ENCODE measurements around the gene SAMD4B.

The SAMD4B gene

DNA sequence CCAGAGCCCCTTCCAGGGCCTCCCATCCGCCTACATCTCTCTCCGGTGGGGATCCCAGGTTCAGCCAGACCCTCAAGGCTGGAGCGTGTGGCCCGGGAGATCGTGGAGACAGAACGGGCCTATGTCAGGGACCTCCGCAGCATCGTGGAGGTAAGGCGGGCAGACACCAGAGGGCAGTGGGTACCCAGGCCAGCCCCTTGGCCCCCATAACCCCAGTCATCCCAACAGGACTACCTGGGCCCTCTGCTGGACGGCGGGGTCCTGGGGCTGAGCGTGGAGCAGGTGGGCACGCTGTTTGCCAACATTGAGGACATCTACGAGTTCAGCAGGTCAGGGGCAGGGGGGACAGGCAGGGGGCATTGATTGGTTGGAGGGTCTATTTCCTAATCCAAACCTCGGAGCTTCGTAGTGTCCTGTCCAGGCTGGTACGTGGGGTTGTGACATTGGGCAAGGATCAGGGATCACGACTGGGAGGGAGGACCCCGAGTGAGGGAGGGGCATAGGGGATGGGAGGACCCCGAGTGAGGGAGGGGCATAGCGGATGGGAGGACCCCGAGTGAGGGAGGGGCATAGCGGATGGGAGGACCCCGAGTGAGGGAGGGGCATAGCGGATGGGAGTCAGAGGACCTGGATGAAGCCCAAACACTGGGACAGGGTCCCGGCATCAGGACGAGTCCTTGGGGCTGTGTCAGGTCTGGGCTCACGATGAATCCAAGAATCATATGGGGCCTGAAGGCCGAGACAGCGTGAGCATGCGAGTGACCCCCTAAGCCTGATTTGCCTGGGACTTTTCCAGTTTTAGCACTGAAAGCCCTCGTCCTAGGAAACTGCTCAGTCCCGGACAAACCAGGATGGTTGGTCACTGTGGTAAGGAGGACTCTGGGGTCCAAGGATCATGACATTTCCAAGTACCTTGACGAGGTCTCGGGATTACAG, 73.2 kb downstream of the SAMD4B start:
- Histone ChIP-seq H3K4me3 (ENCODE audit: low read depth, low read length) (peak overlapping the region; percentile 91), H3K27me3 (replicated peaks) (no peaks in the 10 kb centered on the region), H3K36me3 (replicated peaks) (peaks cover 43% of the 10 kb centered on the region), H3K27ac (no peak overlapping the region)
- TF ChIP-seq, protein P1, sequence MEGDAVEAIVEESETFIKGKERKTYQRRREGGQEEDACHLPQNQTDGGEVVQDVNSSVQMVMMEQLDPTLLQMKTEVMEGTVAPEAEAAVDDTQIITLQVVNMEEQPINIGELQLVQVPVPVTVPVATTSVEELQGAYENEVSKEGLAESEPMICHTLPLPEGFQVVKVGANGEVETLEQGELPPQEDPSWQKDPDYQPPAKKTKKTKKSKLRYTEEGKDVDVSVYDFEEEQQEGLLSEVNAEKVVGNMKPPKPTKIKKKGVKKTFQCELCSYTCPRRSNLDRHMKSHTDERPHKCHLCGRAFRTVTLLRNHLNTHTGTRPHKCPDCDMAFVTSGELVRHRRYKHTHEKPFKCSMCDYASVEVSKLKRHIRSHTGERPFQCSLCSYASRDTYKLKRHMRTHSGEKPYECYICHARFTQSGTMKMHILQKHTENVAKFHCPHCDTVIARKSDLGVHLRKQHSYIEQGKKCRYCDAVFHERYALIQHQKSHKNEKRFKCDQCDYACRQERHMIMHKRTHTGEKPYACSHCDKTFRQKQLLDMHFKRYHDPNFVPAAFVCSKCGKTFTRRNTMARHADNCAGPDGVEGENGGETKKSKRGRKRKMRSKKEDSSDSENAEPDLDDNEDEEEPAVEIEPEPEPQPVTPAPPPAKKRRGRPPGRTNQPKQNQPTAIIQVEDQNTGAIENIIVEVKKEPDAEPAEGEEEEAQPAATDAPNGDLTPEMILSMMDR (IDR thresholded peaks at IDR 0.05; ENCODE audit: low read depth, low read length, missing control alignments): peak; percentile 32
- no peak for DNase-seq
- in situ Hi-C loops (cut with HindIII; ENCODE audit: low pct_ligation_motif_present, low sequenced_read_pairs): no loop called here

DNA sequence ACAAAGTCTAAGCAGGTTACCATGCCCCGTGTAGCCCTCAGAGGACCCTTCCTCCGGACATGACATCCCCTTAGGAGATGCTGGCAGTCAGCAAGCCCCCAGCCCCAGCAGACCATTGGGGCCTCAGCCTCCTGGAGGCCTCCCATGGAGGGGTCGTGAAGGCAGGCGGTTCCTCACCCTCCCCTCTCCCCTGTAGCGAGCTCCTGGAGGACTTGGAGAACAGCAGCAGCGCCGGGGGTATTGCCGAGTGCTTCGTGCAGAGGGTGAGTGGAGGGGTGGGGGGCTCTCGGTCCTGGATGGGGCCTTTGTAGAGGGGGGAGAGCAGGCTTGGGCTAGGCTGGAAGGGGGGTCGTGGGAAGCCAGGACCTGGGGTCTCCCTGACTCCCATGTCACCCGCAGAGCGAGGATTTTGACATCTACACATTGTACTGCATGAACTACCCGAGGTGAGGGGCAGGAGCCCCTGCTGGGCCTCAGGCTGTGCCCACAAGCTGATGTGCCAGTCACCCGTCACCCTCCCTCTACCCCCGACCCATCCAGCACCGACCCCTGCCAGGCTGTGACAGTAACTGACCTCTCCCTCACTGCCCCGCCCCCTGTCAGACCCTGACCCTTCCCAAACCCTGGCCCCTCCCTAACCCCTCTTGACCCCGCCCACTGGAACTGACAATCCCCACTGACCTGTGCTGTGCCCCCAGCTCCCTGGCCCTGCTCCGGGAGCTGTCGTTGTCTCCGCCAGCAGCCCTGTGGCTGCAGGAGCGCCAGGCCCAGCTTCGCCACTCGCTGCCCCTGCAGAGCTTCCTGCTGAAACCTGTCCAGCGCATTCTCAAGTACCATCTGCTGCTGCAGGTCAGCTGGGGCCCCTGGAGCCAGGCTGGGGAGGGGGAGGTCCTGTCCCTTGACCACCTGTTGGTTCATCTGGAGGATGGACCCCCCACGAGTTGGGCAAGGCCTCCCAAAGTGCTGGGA, 74.2 kb downstream of the SAMD4B start:
- in situ Hi-C loops (cut with HindIII; ENCODE audit: low pct_ligation_motif_present, low sequenced_read_pairs): no loop called here
- peaks cover 51% of the 10 kb centered on the region for H3K36me3 ChIP-seq (replicated peaks)
- no peak for DNase-seq
- H3K27ac ChIP-seq: no peak overlapping the region
- H3K27me3 ChIP-seq (replicated peaks): no peaks in the 10 kb centered on the region
- TF ChIP-seq, protein P1 (IDR thresholded peaks at IDR 0.05; ENCODE audit: low read depth, low read length, missing control alignments): no peak
- H3K4me3 ChIP-seq (ENCODE audit: low read depth, low read length): no peak overlapping the region

DNA sequence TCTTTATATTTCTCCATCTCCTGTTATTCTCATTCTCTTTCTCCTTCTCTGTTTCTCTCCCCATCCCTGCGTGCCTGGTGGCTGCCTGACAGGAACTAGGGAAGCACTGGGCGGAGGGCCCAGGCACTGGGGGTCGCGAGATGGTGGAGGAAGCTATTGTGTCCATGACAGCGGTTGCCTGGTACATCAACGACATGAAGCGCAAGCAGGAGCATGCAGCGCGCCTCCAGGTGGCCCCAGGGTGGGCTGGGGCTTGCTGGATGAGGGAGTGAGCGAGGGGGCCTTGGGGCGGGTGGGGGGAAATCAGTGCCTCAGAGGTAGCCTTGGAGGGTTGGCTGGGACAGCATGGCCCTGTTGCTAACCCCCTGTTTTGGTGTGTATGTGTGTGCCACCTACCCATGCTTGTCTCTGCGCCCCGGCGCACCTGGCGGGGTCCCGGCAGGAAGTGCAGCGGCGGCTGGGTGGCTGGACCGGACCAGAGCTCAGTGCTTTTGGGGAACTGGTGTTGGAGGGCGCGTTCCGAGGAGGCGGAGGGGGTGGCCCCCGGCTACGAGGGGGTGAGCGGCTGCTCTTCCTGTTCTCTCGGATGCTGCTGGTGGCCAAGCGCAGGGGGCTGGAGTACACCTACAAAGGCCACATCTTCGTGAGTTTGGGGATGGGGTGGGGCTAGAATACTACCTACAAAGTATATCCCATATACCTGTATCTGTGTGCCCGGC, 75.4 kb downstream of the SAMD4B start:
- in situ Hi-C loops (cut with HindIII; ENCODE audit: low pct_ligation_motif_present, low sequenced_read_pairs): no loop called here
- Histone ChIP-seq H3K36me3 (replicated peaks) (peaks cover 61% of the 10 kb centered on the region), H3K4me3 (ENCODE audit: low read depth, low read length) (no peak overlapping the region), H3K27ac (no peak overlapping the region), H3K27me3 (replicated peaks) (no peaks in the 10 kb centered on the region)
- TF ChIP-seq, protein P1 (IDR thresholded peaks at IDR 0.05; ENCODE audit: low read depth, low read length, missing control alignments): no peak
- no peak for DNase-seq

GRCh38 chr19:39419003-39419402, 76.8 kb downstream of the SAMD4B start:
- in situ Hi-C loops (cut with HindIII; ENCODE audit: low pct_ligation_motif_present, low sequenced_read_pairs): no loop called here
- DNase-seq: no peak
- TF ChIP-seq, protein P1 (IDR thresholded peaks at IDR 0.05; ENCODE audit: low read depth, low read length, missing control alignments): no peak
- H3K27ac ChIP-seq: no peak overlapping the region
- H3K36me3 ChIP-seq (replicated peaks): peaks cover 75% of the 10 kb centered on the region
- H3K27me3 ChIP-seq (replicated peaks): no peaks in the 10 kb centered on the region
- H3K4me3 ChIP-seq (ENCODE audit: low read depth, low read length): no peak overlapping the region

DNA sequence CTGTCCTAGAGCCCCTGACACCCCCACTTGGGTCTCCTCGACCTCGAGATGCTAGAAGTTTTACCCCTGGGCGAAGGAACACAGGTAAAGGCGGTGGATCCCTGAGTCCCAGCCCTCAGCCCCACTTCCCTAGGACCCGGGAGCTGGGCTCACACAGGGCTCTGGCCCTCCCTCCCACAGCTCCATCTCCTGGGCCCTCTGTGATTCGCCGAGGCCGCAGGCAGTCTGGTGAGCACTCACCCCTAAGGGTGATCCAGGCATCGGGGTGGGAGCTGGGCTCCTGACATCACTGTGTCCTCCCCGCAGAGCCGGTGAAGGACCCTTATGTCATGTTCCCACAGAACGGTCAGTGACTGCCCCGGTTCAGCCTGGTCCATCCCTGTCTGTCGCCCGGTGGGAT, 78.5 kb downstream of the SAMD4B start:
- no peaks in the 10 kb centered on the region for H3K27me3 ChIP-seq (replicated peaks)
- no peak overlapping the region for H3K4me3 ChIP-seq (ENCODE audit: low read depth, low read length)
- H3K27ac ChIP-seq: no peak overlapping the region
- peaks cover 87% of the 10 kb centered on the region for H3K36me3 ChIP-seq (replicated peaks)
- in situ Hi-C loops (cut with HindIII; ENCODE audit: low pct_ligation_motif_present, low sequenced_read_pairs): no loop called here
- DNase-seq: no peak
- TF ChIP-seq, protein P1 (IDR thresholded peaks at IDR 0.05; ENCODE audit: low read depth, low read length, missing control alignments): no peak

Measured in brain microvascular endothelial cell (primary cell).